ENCODE data around the gene SRGN.

DNA sequence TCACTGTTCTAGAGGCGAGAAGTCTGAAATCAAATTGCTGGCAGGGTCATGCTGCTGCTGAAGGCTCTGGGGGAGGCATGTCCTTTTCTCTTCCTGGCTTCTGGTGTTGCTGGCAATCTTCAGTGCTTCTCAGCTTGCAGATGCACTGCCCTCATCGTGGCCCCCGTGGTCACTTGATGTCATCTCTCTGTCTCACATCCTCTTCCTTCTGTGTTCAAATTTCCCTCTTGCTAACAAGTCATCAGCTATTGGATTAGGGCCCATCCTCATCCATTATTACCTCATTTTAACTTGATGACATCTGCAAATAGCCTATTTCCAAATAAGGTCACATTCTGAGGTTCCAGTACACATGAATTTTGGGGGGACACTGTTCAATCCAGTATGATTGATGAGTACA, 36.6 kb upstream of the SRGN start:
- TF ChIP-seq POLR2A (IDR thresholded peaks at IDR 0.05): no peak
- TF ChIP-seq, protein P1, sequence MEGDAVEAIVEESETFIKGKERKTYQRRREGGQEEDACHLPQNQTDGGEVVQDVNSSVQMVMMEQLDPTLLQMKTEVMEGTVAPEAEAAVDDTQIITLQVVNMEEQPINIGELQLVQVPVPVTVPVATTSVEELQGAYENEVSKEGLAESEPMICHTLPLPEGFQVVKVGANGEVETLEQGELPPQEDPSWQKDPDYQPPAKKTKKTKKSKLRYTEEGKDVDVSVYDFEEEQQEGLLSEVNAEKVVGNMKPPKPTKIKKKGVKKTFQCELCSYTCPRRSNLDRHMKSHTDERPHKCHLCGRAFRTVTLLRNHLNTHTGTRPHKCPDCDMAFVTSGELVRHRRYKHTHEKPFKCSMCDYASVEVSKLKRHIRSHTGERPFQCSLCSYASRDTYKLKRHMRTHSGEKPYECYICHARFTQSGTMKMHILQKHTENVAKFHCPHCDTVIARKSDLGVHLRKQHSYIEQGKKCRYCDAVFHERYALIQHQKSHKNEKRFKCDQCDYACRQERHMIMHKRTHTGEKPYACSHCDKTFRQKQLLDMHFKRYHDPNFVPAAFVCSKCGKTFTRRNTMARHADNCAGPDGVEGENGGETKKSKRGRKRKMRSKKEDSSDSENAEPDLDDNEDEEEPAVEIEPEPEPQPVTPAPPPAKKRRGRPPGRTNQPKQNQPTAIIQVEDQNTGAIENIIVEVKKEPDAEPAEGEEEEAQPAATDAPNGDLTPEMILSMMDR (IDR thresholded peaks at IDR 0.05): no peak
